CD8-positive, alpha-beta memory T cell (primary cell): Measurements from ENCODE around the gene SPATS2. TPM values are rescaled to one million over a fixed set of nuclear protein-coding genes. Genes with fewer than 3 reads are reported as not detected.

Source experiments
- CTCF ChIA-PET: fragments of 350-600 bp; sonication (Branson Sonifier 250); formaldehyde crosslinking; loops from one replicate; lab custom pipeline; 2021; ENCODE audit warnings: antibody characterized with exemption; lab: Charles Lee
- POLR2A ChIA-PET: fragments of 350-600 bp; sonication (Branson Sonifier 250); formaldehyde crosslinking; loops from one replicate; lab custom pipeline; 2021; ENCODE audit warnings: antibody characterized with exemption; lab: Charles Lee
- DNase-seq, 5 donors: peaks; one replicate each; pipeline versions ENCODE4 v3.0.0 to v3.0.0-alpha.2; 2020 to 2022; ENCODE audit warnings: mixed read lengths in 1 of 5
- H3K27ac ChIP-seq: one replicate; pipeline ENCODE4 v1.7.0; 2013; ENCODE audit warnings: low read depth, mild to moderate bottlenecking, low read length, moderate library complexity
- H3K27me3 ChIP-seq: 2 replicates; pipeline ENCODE4 v1.7.0; 2013; ENCODE audit warnings: low read length, mild to moderate bottlenecking; ENCODE audit not compliant: insufficient read depth, poor library complexity, severe bottlenecking
- H3K36me3 ChIP-seq: 2 replicates; pipeline ENCODE4 v1.7.0; 2013; ENCODE audit warnings: mild to moderate bottlenecking, low read length, moderate library complexity; ENCODE audit not compliant: insufficient read depth
- H3K4me1 ChIP-seq: 2 replicates; pipeline ENCODE4 v1.7.0; 2013; ENCODE audit warnings: mild to moderate bottlenecking, low read length, moderate library complexity; ENCODE audit not compliant: insufficient read depth
- H3K4me3 ChIP-seq: 2 replicates; pipeline ENCODE4 v1.7.0; 2013; ENCODE audit warnings: mild to moderate bottlenecking, low read length
- H3K9me3 ChIP-seq: 2 replicates; pipeline ENCODE4 v1.7.0; 2013; ENCODE audit warnings: mild to moderate bottlenecking, low read length
- H3K27ac Mint-ChIP-seq, 8 donors: one replicate each; pipeline ENCODE4 v1.8.0; 2020 to 2021; ENCODE audit warnings: mixed read lengths in 8 of 8, mild to moderate bottlenecking in 6 of 8, inconsistent platforms in 3 of 8, moderate library complexity in 3 of 8
- H3K27me3 Mint-ChIP-seq, 2 donors: one replicate each; pipeline ENCODE4 v1.8.0; 2020 to 2021; ENCODE audit warnings: mixed read lengths in 2 of 2, mild to moderate bottlenecking in 1 of 2, moderate library complexity in 1 of 2
- H3K36me3 Mint-ChIP-seq, 3 donors: one replicate each; pipeline ENCODE4 v1.8.0; 2020 to 2021; ENCODE audit warnings: mixed read lengths in 3 of 3, inconsistent platforms in 1 of 3, mild to moderate bottlenecking in 1 of 3
- H3K4me1 Mint-ChIP-seq, 3 donors: one replicate each; pipeline ENCODE4 v1.8.0; 2020 to 2021; ENCODE audit warnings: mixed read lengths in 3 of 3, inconsistent platforms in 1 of 3, mild to moderate bottlenecking in 1 of 3
- H3K4me3 Mint-ChIP-seq, 7 donors: one replicate each; pipeline ENCODE4 v1.8.0; 2020 to 2021; ENCODE audit warnings: mixed read lengths in 7 of 7, mild to moderate bottlenecking in 6 of 7, moderate library complexity in 4 of 7, inconsistent platforms in 2 of 7
- H3K9me3 Mint-ChIP-seq, 5 donors: one replicate each; pipeline ENCODE4 v1.8.0; 2020 to 2022; ENCODE audit warnings: mixed read lengths in 5 of 5, mild to moderate bottlenecking in 3 of 5, moderate library complexity in 2 of 5, inconsistent platforms in 1 of 5
- polyA plus RNA-seq: library from polyadenylated mRNA; unstranded; fragments of 300-500 nt; fragmentation: Illumina TruSeq; gene quantifications from one replicate; pipeline ENCODE4 v1.2.3, GENCODE V29; 2021
- total RNA-seq, 2 experiments: library from RNA; stranded (reverse); gene quantifications; one replicate each; pipeline ENCODE4 v1.2.3, GENCODE V29; 2021

Gene SPATS2
- total and polyA plus RNA-seq, 3 experiments from 2014 or later, result 7.6 to 9.4 (median 9.1) TPM

DNA sequence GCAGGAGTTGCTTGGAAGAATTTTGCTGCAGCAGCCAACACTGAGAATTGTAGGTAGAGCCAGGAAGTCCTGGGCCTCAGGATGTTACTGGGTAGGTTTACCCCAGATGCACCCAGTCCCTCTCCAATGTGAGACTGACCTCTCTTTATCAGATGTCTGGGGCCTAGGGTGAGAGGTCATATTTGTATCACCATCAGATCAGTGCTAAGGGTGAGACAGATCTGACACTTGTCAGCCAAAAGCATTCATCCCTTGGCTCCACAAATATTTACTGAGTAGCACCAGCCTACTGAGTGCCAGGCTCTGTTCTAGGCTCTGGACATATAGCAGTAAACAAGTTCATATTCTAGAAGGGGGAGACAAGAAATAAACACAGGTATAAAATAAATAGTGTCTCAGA is 39.9 kb upstream of the SPATS2 start:
- DNase-seq, result no peak
- ChIA-PET CTCF (no interaction called here), POLR2A (no interaction called here)
- H3K36me3 ChIP-seq, result no peaks in the 10 kb centered on the region
- no peaks in the 10 kb centered on the region for H3K9me3 ChIP-seq
- H3K27ac ChIP-seq, result no peak overlapping the region
- Mint-ChIP-seq H3K4me1 (peaks cover 10 to 15% (median 13%) of the 10 kb centered on the region in 3 donors), H3K9me3 (no peaks in the 10 kb centered on the region), H3K36me3 (peaks cover 0 to 3% (median 0%) of the 10 kb centered on the region in 3 donors), H3K27me3 (peaks cover 9 to 10% of the 10 kb centered on the region in 2 donors), H3K4me3 (no peak overlapping the region), H3K27ac (no peak overlapping the region)
- H3K4me1 ChIP-seq, result peaks cover 7% of the 10 kb centered on the region
- no peaks in the 10 kb centered on the region for H3K27me3 ChIP-seq
- no peak overlapping the region for H3K4me3 ChIP-seq

DNA sequence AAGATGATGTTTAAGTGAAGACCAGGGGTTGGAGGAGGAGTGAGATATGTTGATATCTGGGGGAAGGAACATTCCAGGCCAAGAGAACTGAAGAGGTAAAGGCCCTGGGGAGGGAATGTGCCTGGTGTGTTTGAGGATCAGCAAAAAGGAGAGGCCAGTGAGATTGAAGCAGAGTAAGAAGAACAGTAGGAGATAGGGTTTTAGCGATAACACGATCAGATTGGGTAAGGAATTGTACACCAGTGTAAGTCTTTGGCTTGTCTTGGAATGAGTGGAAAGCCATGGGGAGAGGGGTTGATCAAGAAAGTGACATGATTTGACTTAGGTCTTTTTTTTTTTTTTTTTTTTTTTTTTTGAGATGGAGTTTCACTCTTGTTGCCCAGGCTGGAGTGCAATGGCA is 39.4 kb upstream of the SPATS2 start:
- H3K4me3 ChIP-seq, result no peak overlapping the region
- H3K36me3 Mint-ChIP-seq, result peaks cover 0 to 2% (median 0%) of the 10 kb centered on the region in 3 donors
- no peak overlapping the region for H3K27ac Mint-ChIP-seq
- no peak overlapping the region for H3K27ac ChIP-seq
- ChIA-PET CTCF (no interaction called here), POLR2A (no interaction called here)
- no peak overlapping the region for H3K4me3 Mint-ChIP-seq
- H3K9me3 ChIP-seq, result no peaks in the 10 kb centered on the region
- H3K4me1 Mint-ChIP-seq, result peaks cover 8 to 11% (median 9%) of the 10 kb centered on the region in 3 donors
- H3K27me3 Mint-ChIP-seq, result peaks cover 12 to 15% of the 10 kb centered on the region in 2 donors
- H3K27me3 ChIP-seq, result no peaks in the 10 kb centered on the region
- peaks cover 6% of the 10 kb centered on the region for H3K4me1 ChIP-seq
- H3K36me3 ChIP-seq, result no peaks in the 10 kb centered on the region
- DNase-seq, result no peak
- no peaks in the 10 kb centered on the region for H3K9me3 Mint-ChIP-seq

DNA sequence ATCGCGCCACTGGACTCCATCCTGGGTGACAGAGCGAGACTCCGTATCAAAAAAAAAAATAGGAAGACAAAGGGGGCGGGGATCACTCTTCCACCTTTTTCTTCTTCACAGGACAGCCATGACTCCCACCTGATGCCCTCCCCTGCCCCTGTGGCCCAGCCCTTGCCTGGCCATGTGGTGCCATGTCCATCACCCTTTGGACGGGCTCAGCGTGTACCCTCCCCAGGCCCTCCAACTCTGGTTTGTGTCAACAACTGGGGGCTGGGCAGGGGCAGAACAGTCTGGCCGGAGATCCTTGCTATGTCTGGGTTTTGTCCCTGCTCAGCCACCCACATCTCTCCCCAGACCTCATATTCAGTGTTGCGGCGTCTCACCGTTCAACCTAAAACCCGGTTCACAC is 38.4 kb upstream of the SPATS2 start:
- H3K27me3 ChIP-seq, result peaks cover 5% of the 10 kb centered on the region
- no peak overlapping the region for H3K27ac ChIP-seq
- no peak overlapping the region for H3K4me3 ChIP-seq
- DNase-seq, result no peak
- Mint-ChIP-seq H3K9me3 (no peaks in the 10 kb centered on the region), H3K27ac (no peak overlapping the region), H3K4me1 (peaks cover 0 to 6% (median 2%) of the 10 kb centered on the region in 3 donors), H3K27me3 (peaks cover 12 to 22% of the 10 kb centered on the region in 2 donors), H3K4me3 (no peak overlapping the region), H3K36me3 (no peaks in the 10 kb centered on the region)
- no peaks in the 10 kb centered on the region for H3K36me3 ChIP-seq
- H3K9me3 ChIP-seq, result no peaks in the 10 kb centered on the region
- CTCF ChIA-PET, result interaction anchor here (1.8 kb wide), 1 partner anchor 13 kb away, joined by 5 read pairs; no protein-coding TSS in a partner anchor
- no peaks in the 10 kb centered on the region for H3K4me1 ChIP-seq
- POLR2A ChIA-PET, result no interaction called here

DNA sequence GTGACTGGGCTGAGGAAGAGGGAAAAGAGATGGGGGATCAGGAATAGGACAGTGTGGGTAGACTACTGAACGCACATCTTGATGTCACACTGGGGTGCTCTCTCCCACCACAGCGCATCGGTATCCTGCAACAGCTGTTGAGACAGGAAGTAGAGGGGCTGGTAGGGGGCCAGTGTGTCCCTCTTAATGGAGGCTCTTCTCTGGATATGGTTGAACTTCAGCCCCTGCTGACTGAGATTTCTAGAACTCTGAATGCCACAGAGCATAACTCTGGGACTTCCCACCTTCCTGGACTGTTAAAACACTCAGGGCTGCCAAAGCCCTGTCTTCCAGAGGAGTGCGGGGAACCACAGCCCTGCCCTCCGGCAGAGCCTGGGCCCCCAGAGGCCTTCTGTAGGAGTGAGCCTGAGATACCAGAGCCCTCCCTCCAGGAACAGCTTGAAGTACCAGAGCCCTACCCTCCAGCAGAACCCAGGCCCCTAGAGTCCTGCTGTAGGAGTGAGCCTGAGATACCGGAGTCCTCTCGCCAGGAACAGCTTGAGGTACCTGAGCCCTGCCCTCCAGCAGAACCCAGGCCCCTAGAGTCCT is 37.1 kb upstream of the SPATS2 start:
- ChIA-PET CTCF (interaction anchor here (1.8 to 2.6 kb wide), 2 partner anchors 12 kb away, joined by 5 to 27 read pairs; no protein-coding TSS in a partner anchor), POLR2A (no interaction called here)
- Mint-ChIP-seq H3K36me3 (no peaks in the 10 kb centered on the region), H3K4me1 (peaks cover 0 to 9% (median 2%) of the 10 kb centered on the region in 3 donors), H3K27ac (no peak overlapping the region), H3K4me3 (no peak overlapping the region), H3K27me3 (peaks cover 22 to 33% of the 10 kb centered on the region in 2 donors), H3K9me3 (no peaks in the 10 kb centered on the region)
- Histone ChIP-seq H3K4me3 (no peak overlapping the region), H3K36me3 (no peaks in the 10 kb centered on the region), H3K27me3 (peaks cover 11% of the 10 kb centered on the region), H3K4me1 (no peaks in the 10 kb centered on the region), H3K9me3 (no peaks in the 10 kb centered on the region), H3K27ac (no peak overlapping the region)
- DNase-seq, result no peak

DNA sequence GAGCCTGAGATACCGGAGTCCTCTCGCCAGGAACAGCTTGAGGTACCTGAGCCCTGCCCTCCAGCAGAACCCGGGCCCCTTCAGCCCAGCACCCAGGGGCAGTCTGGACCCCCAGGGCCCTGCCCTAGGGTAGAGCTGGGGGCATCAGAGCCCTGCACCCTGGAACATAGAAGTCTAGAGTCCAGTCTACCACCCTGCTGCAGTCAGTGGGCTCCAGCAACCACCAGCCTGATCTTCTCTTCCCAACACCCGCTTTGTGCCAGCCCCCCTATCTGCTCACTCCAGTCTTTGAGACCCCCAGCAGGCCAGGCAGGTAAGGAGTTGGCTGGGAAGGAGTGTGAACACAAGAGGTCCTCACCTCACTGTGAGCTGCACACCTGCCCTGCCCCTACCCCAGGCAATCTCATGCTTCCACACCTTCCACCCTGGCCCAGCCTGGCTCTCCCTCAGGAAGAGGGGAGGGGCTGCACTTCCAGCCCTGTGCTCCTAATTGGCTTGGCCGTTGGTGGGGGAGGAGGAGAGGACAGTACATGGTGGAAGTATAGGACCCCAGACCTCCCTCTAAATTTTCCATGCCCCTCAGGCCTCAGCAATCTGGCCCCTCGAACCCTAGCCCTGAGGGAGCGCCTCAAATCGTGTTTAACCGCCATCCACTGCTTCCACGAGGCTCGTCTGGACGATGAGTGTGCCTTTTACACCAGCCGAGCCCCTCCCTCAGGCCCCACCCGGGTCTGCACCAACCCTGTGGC is 36.5 kb upstream of the SPATS2 start:
- CTCF ChIA-PET, result interaction anchor here (1.1 to 2.7 kb wide), 9 partner anchors 8 to 222 kb away, joined by 4 to 27 read pairs (median 6); partner anchors contain the start of genes DNAJC22, PRPH, SPATS2 and TROAP
- H3K36me3 Mint-ChIP-seq, result no peaks in the 10 kb centered on the region
- no peaks in the 10 kb centered on the region for H3K9me3 Mint-ChIP-seq

DNA sequence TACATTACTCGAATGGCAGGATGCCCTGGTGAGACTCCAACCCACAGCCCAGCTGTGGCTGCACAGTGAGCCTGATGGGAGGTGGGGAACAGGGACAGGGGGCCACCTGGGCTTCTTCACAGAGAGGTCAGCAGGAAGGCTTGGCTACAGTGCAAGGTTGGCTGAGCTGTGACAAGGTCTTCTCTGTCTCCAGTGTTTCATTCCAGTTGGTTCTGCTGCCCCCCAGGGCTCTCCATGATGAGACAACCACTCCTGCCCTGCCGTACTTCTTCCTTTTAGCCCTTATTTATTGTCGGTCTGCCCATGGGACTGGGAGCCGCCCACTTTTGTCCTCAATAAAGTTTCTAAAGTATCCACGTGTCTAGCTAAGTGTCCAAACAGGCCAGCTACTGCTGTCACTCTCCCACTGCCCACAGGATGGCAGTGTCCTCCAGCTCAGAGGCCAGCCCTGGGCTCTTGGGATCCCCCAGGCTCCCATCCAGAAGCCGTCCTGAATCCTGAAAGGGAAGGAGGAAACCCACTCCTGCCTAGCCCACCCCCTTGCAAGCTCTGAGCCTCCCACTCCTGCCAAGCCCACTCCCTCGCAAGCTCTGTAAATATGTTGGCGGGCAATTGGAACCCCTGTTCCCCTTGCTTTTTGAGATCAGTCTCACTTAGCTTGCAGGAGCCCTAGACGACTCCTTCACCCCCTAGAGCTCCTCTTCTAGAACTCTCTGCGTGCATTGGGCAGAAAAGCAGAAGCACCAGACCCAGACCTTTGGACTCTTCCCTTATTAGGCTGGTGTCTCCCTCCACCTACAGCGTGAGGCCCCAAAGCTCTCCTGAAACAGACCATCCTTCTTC is 35.7 kb upstream of the SPATS2 start:
- POLR2A ChIA-PET, result no interaction called here
- no peak for DNase-seq
- Histone ChIP-seq H3K27ac (no peak overlapping the region), H3K27me3 (peaks cover 22% of the 10 kb centered on the region), H3K36me3 (no peaks in the 10 kb centered on the region), H3K9me3 (no peaks in the 10 kb centered on the region), H3K4me3 (no peak overlapping the region), H3K4me1 (peaks cover 1% of the 10 kb centered on the region)
- Mint-ChIP-seq H3K36me3 (no peaks in the 10 kb centered on the region), H3K4me1 (peaks cover 5 to 15% (median 6%) of the 10 kb centered on the region in 3 donors), H3K27me3 (peaks cover 29 to 41% of the 10 kb centered on the region in 2 donors), H3K9me3 (no peaks in the 10 kb centered on the region), H3K27ac (peak overlapping the region in 2 of 8 donors; percentile 25 to 54), H3K4me3 (peak overlapping the region in 1 of 7 donors; percentile 32)
- CTCF ChIA-PET, result interaction anchor here (0.7 to 2.7 kb wide), 11 partner anchors 9 to 222 kb away, joined by 3 to 27 read pairs (median 6); partner anchors contain the start of genes DNAJC22, PRPH, SPATS2 and TROAP

More for the DNA sequence above, 36.5 kb upstream of the SPATS2 start:
- Mint-ChIP-seq H3K4me1 (peaks cover 5 to 15% (median 6%) of the 10 kb centered on the region in 3 donors), H3K27ac (peak overlapping the region in 1 of 8 donors; percentile 41), H3K4me3 (no peak overlapping the region), H3K27me3 (peaks cover 28 to 39% of the 10 kb centered on the region in 2 donors)
- no peak overlapping the region for H3K27ac ChIP-seq
- no peak for DNase-seq
- no peaks in the 10 kb centered on the region for H3K9me3 ChIP-seq
- H3K4me1 ChIP-seq, result no peaks in the 10 kb centered on the region
- H3K27me3 ChIP-seq, result peaks cover 17% of the 10 kb centered on the region
- H3K4me3 ChIP-seq, result no peak overlapping the region
- POLR2A ChIA-PET, result no interaction called here
- H3K36me3 ChIP-seq, result no peaks in the 10 kb centered on the region

DNA sequence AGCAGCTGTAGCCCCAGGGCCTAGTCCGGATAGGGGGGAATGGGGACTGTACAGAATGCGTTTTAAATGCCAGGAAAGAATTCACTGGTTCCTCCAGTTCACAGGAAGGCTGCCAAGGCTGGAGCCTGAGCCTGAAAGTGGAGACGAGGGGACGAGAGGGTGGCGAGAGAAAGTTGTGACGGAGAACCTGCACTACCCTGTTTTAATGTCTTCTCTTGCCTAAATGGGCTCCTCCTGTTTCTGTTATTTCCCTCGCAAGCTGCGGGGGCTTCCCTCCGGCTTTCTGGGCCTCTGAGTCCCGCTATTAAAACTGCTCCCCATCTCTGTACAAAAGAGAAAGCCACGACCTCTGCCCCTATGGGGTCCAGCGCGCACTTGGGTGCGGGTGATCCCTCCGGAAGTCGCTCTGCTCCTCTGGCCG is 34.8 kb upstream of the SPATS2 start:
- no peak overlapping the region for H3K4me3 ChIP-seq
- DNase-seq, result no peak
- Mint-ChIP-seq H3K36me3 (no peaks in the 10 kb centered on the region), H3K4me3 (peak overlapping the region in 1 of 7 donors; percentile 15), H3K4me1 (peaks cover 11 to 24% (median 13%) of the 10 kb centered on the region in 3 donors), H3K27ac (peak overlapping the region in 1 of 8 donors; percentile 54), H3K9me3 (no peaks in the 10 kb centered on the region), H3K27me3 (peaks cover 34 to 49% of the 10 kb centered on the region in 2 donors)
- POLR2A ChIA-PET, result no interaction called here
- H3K36me3 ChIP-seq, result no peaks in the 10 kb centered on the region
- H3K27ac ChIP-seq, result no peak overlapping the region
- peaks cover 27% of the 10 kb centered on the region for H3K27me3 ChIP-seq
- H3K9me3 ChIP-seq, result no peaks in the 10 kb centered on the region
- peaks cover 8% of the 10 kb centered on the region for H3K4me1 ChIP-seq
- CTCF ChIA-PET, result interaction anchor here (1.1 to 2.7 kb wide), 8 partner anchors 10 to 221 kb away, joined by 5 to 27 read pairs (median 8); partner anchors contain the start of genes DNAJC22 and TROAP
